Endothelial cell (in vitro differentiated cells): ENCODE measurements around the gene SLC47A1. TPM values are rescaled to one million over a fixed set of nuclear protein-coding genes. Genes with fewer than 3 reads are reported as not detected.

Source experiments
- DNase-seq: peaks from one replicate; pipeline ENCODE4 v3.0.0; 2021; ENCODE audit warnings: low spot score
- H3K27ac Mint-ChIP-seq: one replicate; pipeline ENCODE4 v1.8.0; 2021; ENCODE audit warnings: mixed read lengths, inconsistent platforms; ENCODE audit not compliant: unreplicated experiment
- H3K27me3 Mint-ChIP-seq: one replicate; pipeline ENCODE4 v1.8.0; 2021; ENCODE audit warnings: mild to moderate bottlenecking, moderate library complexity, mixed read lengths, inconsistent platforms; ENCODE audit not compliant: unreplicated experiment
- H3K36me3 Mint-ChIP-seq: one replicate; pipeline ENCODE4 v1.8.0; 2021; ENCODE audit warnings: mild to moderate bottlenecking, low read depth, mixed read lengths, inconsistent platforms; ENCODE audit not compliant: unreplicated experiment
- H3K4me1 Mint-ChIP-seq: one replicate; pipeline ENCODE4 v1.8.0; 2021; ENCODE audit warnings: mild to moderate bottlenecking, mixed read lengths, inconsistent platforms; ENCODE audit not compliant: unreplicated experiment
- H3K4me3 Mint-ChIP-seq: one replicate; pipeline ENCODE4 v1.8.0; 2021; ENCODE audit warnings: mild to moderate bottlenecking, mixed read lengths, inconsistent platforms; ENCODE audit not compliant: unreplicated experiment
- H3K9me3 Mint-ChIP-seq: one replicate; pipeline ENCODE4 v1.8.0; 2021; ENCODE audit warnings: mixed read lengths, inconsistent platforms; ENCODE audit not compliant: unreplicated experiment
- total RNA-seq: library from RNA; stranded (reverse); fragmentation: NEBNext Ultra II Directional; extraction: Animal tissue kit (Norgen Biotek cat#: 25700); gene quantifications from one replicate; pipeline ENCODE4 v1.2.1, GENCODE V29; 2021; ENCODE audit not compliant: unreplicated experiment
- TF ChIP-seq, protein P1 (sequence below): fragments of 200-600 bp; sonication (generic); IDR thresholded peaks from one replicate; pipeline ENCODE4 v1.5.0; 2021; ENCODE audit warnings: antibody characterized with exemption; ENCODE audit not compliant: unreplicated experiment

Gene SLC47A1
- total RNA-seq, 1 donor from 2014 or later, result 6.8 TPM

DNA sequence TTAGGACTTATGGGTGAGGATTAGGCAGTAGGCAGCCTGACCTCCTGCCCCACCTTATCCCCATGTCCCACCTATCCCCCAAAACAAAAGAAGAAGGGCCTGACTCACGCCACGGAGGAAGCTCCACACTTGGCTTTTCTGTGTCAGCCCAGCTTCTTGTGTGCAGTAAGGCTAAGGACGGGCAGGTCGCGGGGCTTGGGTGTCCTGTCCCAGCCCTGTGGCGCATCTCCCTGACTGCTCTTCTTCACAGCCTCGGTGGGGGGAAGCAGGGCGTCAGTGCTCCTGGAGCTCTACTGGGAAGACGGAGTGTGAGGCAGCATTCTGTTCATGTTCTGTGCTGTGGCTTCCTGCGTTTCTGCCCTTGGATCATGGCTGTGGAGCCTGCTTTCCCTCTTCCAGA lies 80.3 kb downstream of the SLC47A1 start:
- H3K36me3 Mint-ChIP-seq, result peaks cover 8% of the 10 kb centered on the region
- H3K4me3 Mint-ChIP-seq, result no peak overlapping the region
- no peaks in the 10 kb centered on the region for H3K27me3 Mint-ChIP-seq
- TF ChIP-seq, protein P1, sequence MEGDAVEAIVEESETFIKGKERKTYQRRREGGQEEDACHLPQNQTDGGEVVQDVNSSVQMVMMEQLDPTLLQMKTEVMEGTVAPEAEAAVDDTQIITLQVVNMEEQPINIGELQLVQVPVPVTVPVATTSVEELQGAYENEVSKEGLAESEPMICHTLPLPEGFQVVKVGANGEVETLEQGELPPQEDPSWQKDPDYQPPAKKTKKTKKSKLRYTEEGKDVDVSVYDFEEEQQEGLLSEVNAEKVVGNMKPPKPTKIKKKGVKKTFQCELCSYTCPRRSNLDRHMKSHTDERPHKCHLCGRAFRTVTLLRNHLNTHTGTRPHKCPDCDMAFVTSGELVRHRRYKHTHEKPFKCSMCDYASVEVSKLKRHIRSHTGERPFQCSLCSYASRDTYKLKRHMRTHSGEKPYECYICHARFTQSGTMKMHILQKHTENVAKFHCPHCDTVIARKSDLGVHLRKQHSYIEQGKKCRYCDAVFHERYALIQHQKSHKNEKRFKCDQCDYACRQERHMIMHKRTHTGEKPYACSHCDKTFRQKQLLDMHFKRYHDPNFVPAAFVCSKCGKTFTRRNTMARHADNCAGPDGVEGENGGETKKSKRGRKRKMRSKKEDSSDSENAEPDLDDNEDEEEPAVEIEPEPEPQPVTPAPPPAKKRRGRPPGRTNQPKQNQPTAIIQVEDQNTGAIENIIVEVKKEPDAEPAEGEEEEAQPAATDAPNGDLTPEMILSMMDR, result no peak
- H3K27ac Mint-ChIP-seq, result no peak overlapping the region
- no peaks in the 10 kb centered on the region for H3K4me1 Mint-ChIP-seq
- H3K9me3 Mint-ChIP-seq, result peaks cover 7% of the 10 kb centered on the region
- no peak for DNase-seq

DNA sequence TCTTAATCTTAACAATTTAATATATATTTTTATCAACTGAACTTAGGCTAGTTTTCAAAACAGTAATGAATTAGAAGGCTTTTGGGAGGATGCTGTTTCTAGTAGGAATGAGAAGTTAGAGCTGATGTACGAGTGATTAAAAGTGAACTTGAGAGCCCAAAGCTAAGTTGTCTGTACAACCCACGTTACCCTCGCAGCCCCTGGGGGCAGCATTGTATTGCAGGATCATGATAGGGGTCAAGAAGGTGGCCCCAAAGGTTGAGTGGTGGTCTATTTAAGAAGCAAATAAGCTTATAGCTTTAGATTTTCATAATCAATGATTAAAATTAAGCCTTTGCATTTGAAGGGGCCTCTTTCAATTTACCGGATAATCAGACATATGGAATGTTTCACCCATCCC lies 81.2 kb downstream of the SLC47A1 start:
- Mint-ChIP-seq H3K27me3 (no peaks in the 10 kb centered on the region), H3K36me3 (peaks cover 18% of the 10 kb centered on the region), H3K27ac (no peak overlapping the region), H3K9me3 (peaks cover 16% of the 10 kb centered on the region), H3K4me1 (no peaks in the 10 kb centered on the region), H3K4me3 (no peak overlapping the region)
- DNase-seq, result no peak
- TF ChIP-seq, protein P1, result no peak

DNA sequence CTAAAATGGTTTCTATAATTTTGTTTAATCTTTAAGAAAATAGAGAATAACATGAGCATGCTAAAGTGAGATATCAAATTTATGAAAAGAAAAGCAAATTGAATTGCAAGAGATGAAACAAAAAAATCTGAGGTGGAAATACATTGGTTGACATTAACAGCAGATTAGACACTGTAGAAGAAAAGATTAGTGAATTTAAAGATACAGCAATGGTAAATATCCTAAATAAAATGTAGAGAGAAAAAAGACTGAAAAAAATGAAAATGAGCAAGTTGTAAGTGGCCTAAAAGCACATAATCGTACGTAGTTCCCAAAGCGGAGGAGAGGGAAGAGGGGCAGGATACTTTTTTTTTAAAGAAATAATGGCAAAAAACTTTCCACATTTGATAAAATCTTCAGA lies 84.4 kb downstream of the SLC47A1 start:
- TF ChIP-seq, protein P1, result no peak
- no peaks in the 10 kb centered on the region for H3K4me1 Mint-ChIP-seq
- peaks cover 19% of the 10 kb centered on the region for H3K36me3 Mint-ChIP-seq
- no peak for DNase-seq
- H3K9me3 Mint-ChIP-seq, result peaks cover 18% of the 10 kb centered on the region
- no peaks in the 10 kb centered on the region for H3K27me3 Mint-ChIP-seq
- H3K4me3 Mint-ChIP-seq, result no peak overlapping the region
- no peak overlapping the region for H3K27ac Mint-ChIP-seq

DNA sequence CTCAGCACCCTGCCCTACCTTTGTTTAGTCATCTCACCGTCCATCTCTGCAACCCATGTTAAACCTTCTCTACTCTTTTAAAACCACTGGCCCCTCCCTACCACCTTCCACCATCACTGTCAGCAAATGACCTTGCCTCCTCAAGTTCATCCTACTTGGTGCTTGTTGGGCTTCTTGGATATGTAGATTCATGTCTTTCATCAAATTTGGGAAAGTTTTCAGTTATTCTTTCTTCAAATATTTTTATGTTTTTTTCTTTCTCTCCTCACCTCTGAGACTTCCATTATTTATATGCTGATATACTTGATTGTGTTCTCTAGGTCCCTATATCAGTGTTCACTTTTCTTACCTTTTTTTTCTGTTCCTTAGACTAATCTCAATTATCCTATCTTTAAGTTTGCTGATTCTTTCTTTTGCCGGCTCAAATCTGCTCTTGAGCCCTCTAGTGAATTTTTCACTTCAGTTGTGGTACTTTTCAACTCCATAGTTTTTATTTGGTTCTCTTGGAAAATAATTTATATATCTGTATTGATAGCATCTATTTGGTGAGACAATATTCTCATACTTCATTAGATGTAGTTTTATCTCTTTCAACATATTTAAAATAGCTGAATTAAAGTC lies 86.2 kb downstream of the SLC47A1 start:
- Mint-ChIP-seq H3K27ac (no peak overlapping the region), H3K4me1 (no peaks in the 10 kb centered on the region), H3K9me3 (peaks cover 18% of the 10 kb centered on the region), H3K4me3 (no peak overlapping the region), H3K36me3 (peaks cover 19% of the 10 kb centered on the region), H3K27me3 (no peaks in the 10 kb centered on the region)
- no peak for DNase-seq
- TF ChIP-seq, protein P1, result no peak

DNA sequence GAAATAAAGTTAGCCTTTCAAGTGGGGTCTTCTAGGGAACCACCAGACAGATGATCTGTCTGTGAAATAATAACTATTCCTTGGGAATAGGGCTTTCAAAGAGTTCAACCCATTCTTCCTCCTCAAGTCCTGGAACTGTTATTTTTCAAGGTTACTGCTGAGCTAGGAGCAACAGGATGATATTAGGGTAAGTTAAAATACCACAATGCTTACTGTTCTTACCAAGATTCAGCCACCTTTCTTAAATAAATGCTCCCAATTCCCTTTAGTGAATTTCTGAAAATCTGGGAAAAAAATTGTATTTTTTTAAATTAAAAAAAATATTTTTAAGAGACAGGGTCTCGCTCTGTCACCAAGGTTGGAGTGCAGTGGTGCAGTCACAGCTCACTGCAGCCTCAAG lies 88.0 kb downstream of the SLC47A1 start:
- no peak overlapping the region for H3K27ac Mint-ChIP-seq
- peaks cover 18% of the 10 kb centered on the region for H3K9me3 Mint-ChIP-seq
- H3K4me3 Mint-ChIP-seq, result no peak overlapping the region
- H3K4me1 Mint-ChIP-seq, result no peaks in the 10 kb centered on the region
- no peaks in the 10 kb centered on the region for H3K27me3 Mint-ChIP-seq
- no peak for DNase-seq
- TF ChIP-seq, protein P1, result no peak
- peaks cover 18% of the 10 kb centered on the region for H3K36me3 Mint-ChIP-seq
